OCI-LY1 (cell line): ENCODE data around the gene SFXN4.
"Not testable (repeated sequence)": the region's sequence is repeated elsewhere in the genome, so short reads cannot be mapped to it uniquely, and the experiment has no call there.

Experiments used
- CTCF ChIP-seq: fragments of 200-600 bp; sonication (generic), shearing (Covaris generic); IDR thresholded peaks from 2 replicates; pipeline ENCODE4 v1.5.1; 2017; ENCODE audit warnings: mild to moderate bottlenecking, antibody characterized with exemption, low read length, moderate library complexity, mixed read lengths
- EZH2 ChIP-seq: fragments of 200-600 bp; sonication (generic), shearing (Covaris generic); IDR thresholded peaks from 2 replicates; pipeline ENCODE4 v1.8.0; 2017; ENCODE audit warnings: borderline replicate concordance, mixed run types, mild to moderate bottlenecking, antibody characterized with exemption, low read length, moderate library complexity, mixed read lengths

- TF ChIP-seq CTCF, EZH2: not testable (repeated sequence)
These were observed 58.4 kb downstream of the SFXN4 start for GRCh38 chr10:119107106-119107505.
